HepG2 (cell line): ENCODE measurements around the gene VPS11. TPM values are rescaled to one million over a fixed set of nuclear protein-coding genes. Genes with fewer than 3 reads are reported as not detected.

Source experiments
- ATAD3A ChIP-seq: sonication (generic); formaldehyde crosslinking; IDR thresholded peaks from 2 replicates; pipeline ENCODE4 v1.4.0; 2020; ENCODE audit warnings: missing genetic modification reagents
- HMG20B ChIP-seq: conservative IDR thresholded peaks from 2 replicates; pipeline ENCODE4 v1.6.1; 2016; ENCODE audit warnings: missing genetic modification reagents, missing compliant biosample characterization
- KMT2B ChIP-seq: IDR thresholded peaks from 2 replicates; pipeline ENCODE4 v1.6.1; 2016; ENCODE audit warnings: missing genetic modification reagents, missing compliant biosample characterization
- MLXIP ChIP-seq: sonication (generic); formaldehyde crosslinking; IDR thresholded peaks from 2 replicates; pipeline ENCODE4 v1.9.0; 2021; ENCODE audit warnings: missing genetic modification reagents, borderline replicate concordance
- PRDM10 ChIP-seq: sonication (generic); formaldehyde crosslinking; IDR thresholded peaks from 2 replicates; pipeline ENCODE4 v1.4.0; 2020; ENCODE audit warnings: low read depth, missing genetic modification reagents
- TFDP1 ChIP-seq: IDR thresholded peaks from 2 replicates; pipeline ENCODE4 v1.6.1; 2016; ENCODE audit warnings: missing compliant biosample characterization, missing genetic modification reagents, borderline replicate concordance
- ZFP91 ChIP-seq: sonication (generic); formaldehyde crosslinking; IDR thresholded peaks from 2 replicates; pipeline ENCODE4 v1.9.0; 2022; ENCODE audit warnings: missing genetic modification reagents, mild to moderate bottlenecking, borderline replicate concordance
- ZHX2 ChIP-seq, 2 experiments: sonication (generic) in 1 of 2; formaldehyde crosslinking in 1 of 2; IDR thresholded peaks; 2 replicates each; pipeline versions ENCODE4 v1.6.1 to v1.9.0; 2014 to 2022; ENCODE audit warnings: antibody characterized with exemption in 1 of 2, borderline replicate concordance in 1 of 2, inconsistent platforms in 1 of 2, low read depth in 1 of 2, missing genetic modification reagents in 1 of 2
- ZNF484 ChIP-seq: sonication (generic); formaldehyde crosslinking; IDR thresholded peaks from 2 replicates; pipeline ENCODE4 v1.5.1; 2020; ENCODE audit warnings: mild to moderate bottlenecking, low read depth, missing genetic modification reagents, borderline replicate concordance
- ZNF543 ChIP-seq: sonication (generic); formaldehyde crosslinking; IDR thresholded peaks from 2 replicates; pipeline ENCODE4 v1.4.0; 2020; ENCODE audit warnings: mild to moderate bottlenecking, missing genetic modification reagents
- polyA plus RNA-seq, 8 experiments: library from polyadenylated mRNA; depleted of rRNA in 3 of 8; stranded (reverse) in 7 of 8; unstranded in 1 of 8; fragments of >200 nt; fragmentation: Illumina TruSeq in 4 of 8; extraction: Trizol in 4 of 8; gene quantifications; 2 replicates each; pipeline versions ENCODE4 v1.2.1 to v1.2.3, GENCODE V29; 2011 to 2016; ENCODE audit warnings: low read depth in 4 of 8, missing spikeins in 1 of 8, mixed read lengths in 1 of 8; ENCODE audit not compliant: insufficient read depth in 1 of 8
- total RNA-seq, 5 experiments: library from RNA; depleted of rRNA; stranded (reverse); fragments of >200 nt; fragmentation: Illumina TruSeq; extraction: Trizol; gene quantifications; 2 replicates each; pipeline ENCODE4 v1.2.3, GENCODE V29; 2016; ENCODE audit warnings: low read depth in 1 of 5

VPS11 gene
- total and polyA plus RNA-seq, 2 of the 13 experiments (the other 11 are each of a cell fraction or from before 2014, with no cell fraction given) = 13.7 to 21.6 TPM

- no peak for TF ChIP-seq ZNF543 (CRISPR knock-in tag)
- TF ChIP-seq MLXIP (CRISPR knock-in tag) = no peak
- TF ChIP-seq ZHX2 (IDR thresholded peaks at IDR 0.05; ENCODE audit: low read depth) = peak; percentile 54; the same call in 1 of the 2 replicates
- TF ChIP-seq ZHX2 (CRISPR knock-in tag; IDR thresholded peaks at IDR 0.05; ENCODE audit: borderline replicate concordance) = no peak
- peak; percentile 70; the same call in 1 of the 2 replicates for TF ChIP-seq TFDP1 (CRISPR knock-in tag)
- TF ChIP-seq ATAD3A (CRISPR knock-in tag) = no peak
- peak; percentile 89 for TF ChIP-seq KMT2B (CRISPR knock-in tag)
- no peak for TF ChIP-seq ZNF484 (CRISPR knock-in tag)
- TF ChIP-seq ZFP91 (CRISPR knock-in tag) = peak; percentile 91
- TF ChIP-seq PRDM10 (CRISPR knock-in tag) = 0 out of 2 replicates have a peak, but pooled peaks have one; percentile 22
- no peak for TF ChIP-seq HMG20B
Measured at GRCh38 chr11:119067371-119068222, at the start of gene VPS11 (continued).
